Lower leg skin (tissue), 3 donors: Measurements from ENCODE around the gene SGIP1.

Experiments used
- POLR2A ChIP-seq, 2 donors: fragments of 450-650 bp; IDR thresholded peaks; one replicate each; pipeline ENCODE4 v1.6.1; 2016 to 2017; ENCODE audit warnings: antibody characterized with exemption in 2 of 2, mild to moderate bottlenecking in 1 of 2, moderate library complexity in 1 of 2
- TF ChIP-seq, protein P1 (sequence below), 3 donors: fragments of 450-650 bp; IDR thresholded peaks; one replicate each; pipeline ENCODE4 v1.5.1; 2016; ENCODE audit warnings: antibody characterized with exemption in 3 of 3, mild to moderate bottlenecking in 3 of 3, moderate library complexity in 2 of 3

DNA sequence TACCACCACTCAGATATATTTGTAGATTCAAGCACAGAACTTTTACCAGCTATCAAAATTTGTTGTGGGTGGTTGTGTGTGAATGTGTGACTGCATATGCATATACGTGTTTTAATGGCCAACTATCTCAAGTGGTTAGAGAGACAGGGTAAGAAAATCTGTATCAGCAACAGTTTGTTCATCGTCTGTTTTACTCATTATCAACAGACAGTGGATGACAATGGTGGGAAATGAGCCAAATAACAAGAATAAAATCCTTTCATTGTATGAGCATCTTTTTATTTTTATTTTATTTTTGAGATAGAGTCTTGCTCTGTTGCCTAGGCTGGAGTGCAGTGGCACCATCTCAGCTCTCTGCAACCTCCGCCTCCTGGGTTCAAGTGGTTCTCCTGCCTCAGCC is 195.6 kb downstream of the SGIP1 start:
- TF ChIP-seq, protein P1, sequence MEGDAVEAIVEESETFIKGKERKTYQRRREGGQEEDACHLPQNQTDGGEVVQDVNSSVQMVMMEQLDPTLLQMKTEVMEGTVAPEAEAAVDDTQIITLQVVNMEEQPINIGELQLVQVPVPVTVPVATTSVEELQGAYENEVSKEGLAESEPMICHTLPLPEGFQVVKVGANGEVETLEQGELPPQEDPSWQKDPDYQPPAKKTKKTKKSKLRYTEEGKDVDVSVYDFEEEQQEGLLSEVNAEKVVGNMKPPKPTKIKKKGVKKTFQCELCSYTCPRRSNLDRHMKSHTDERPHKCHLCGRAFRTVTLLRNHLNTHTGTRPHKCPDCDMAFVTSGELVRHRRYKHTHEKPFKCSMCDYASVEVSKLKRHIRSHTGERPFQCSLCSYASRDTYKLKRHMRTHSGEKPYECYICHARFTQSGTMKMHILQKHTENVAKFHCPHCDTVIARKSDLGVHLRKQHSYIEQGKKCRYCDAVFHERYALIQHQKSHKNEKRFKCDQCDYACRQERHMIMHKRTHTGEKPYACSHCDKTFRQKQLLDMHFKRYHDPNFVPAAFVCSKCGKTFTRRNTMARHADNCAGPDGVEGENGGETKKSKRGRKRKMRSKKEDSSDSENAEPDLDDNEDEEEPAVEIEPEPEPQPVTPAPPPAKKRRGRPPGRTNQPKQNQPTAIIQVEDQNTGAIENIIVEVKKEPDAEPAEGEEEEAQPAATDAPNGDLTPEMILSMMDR (IDR thresholded peaks at IDR 0.05), result no peak
- TF ChIP-seq POLR2A (IDR thresholded peaks at IDR 0.05), result no peak
